Renal pelvis (tissue), 4 donors: ENCODE data around the gene CD276. TPM values are rescaled to one million over a fixed set of nuclear protein-coding genes. Genes with fewer than 3 reads are reported as not detected.
"Not testable (repeated sequence)": the region's sequence is repeated elsewhere in the genome, so short reads cannot be mapped to it uniquely, and the experiment has no call there.

Experiments used
- DNase-seq: peaks from one replicate; pipeline ENCODE4 v3.0.0-alpha.2; 2013
- polyA plus RNA-seq, 3 donors: library from polyadenylated mRNA; unstranded; fragments of 120-200 nt; gene quantifications; one replicate each; pipeline ENCODE4 v1.2.1, GENCODE V29; 2013; ENCODE audit not compliant: insufficient read length in 3 of 3

CD276 gene
- polyA plus RNA-seq, 3 donors, result 156 to 198 (median 175) TPM

GRCh38 chr15:73681856-73682599 is 2.2 kb upstream of the CD276 start:
- no peak for DNase-seq

GRCh38 chr15:73682600-73683090 is 1.5 kb upstream of the CD276 start:
- DNase-seq, result no peak

- no peak for DNase-seq
These were observed 866 bp upstream of the CD276 start for GRCh38 chr15:73683257-73683776.

GRCh38 chr15:73684581-73685455 is 635 bp downstream of the CD276 start:
- no peak for DNase-seq

- no peak for DNase-seq
These were observed 1.8 kb downstream of the CD276 start for GRCh38 chr15:73685981-73686380.

GRCh38 chr15:73686781-73687256 is 2.6 kb downstream of the CD276 start:
- no peak for DNase-seq

GRCh38 chr15:73687351-73687750 is 3.2 kb downstream of the CD276 start:
- no peak for DNase-seq

GRCh38 chr15:73688455-73688854 is 4.3 kb downstream of the CD276 start:
- DNase-seq, result no peak

- DNase-seq, result no peak
These were observed 7.2 kb downstream of the CD276 start for GRCh38 chr15:73691396-73691795.

- no peak for DNase-seq
These were observed 10.2 kb downstream of the CD276 start for GRCh38 chr15:73694419-73694818.

- no peak for DNase-seq
These were observed 11.8 kb downstream of the CD276 start for GRCh38 chr15:73695773-73696640.

GRCh38 chr15:73696641-73697001 is 12.4 kb downstream of the CD276 start:
- no peak for DNase-seq

GRCh38 chr15:73697033-73697467 is 12.9 kb downstream of the CD276 start:
- DNase-seq, result peak; percentile 89

- DNase-seq, result no peak
These were observed 15.3 kb downstream of the CD276 start for GRCh38 chr15:73699249-73700040.

GRCh38 chr15:73700041-73700842 is 16.1 kb downstream of the CD276 start:
- peak; percentile 84 for DNase-seq

GRCh38 chr15:73702311-73703239 is 18.4 kb downstream of the CD276 start:
- not testable (repeated sequence) for DNase-seq

- not testable (repeated sequence) for DNase-seq
These were observed 19.4 kb downstream of the CD276 start for GRCh38 chr15:73703601-73704000.

GRCh38 chr15:73704142-73704868 is 20.1 kb downstream of the CD276 start:
- DNase-seq, result not testable (repeated sequence)
